Measurements from ENCODE around the gene SNRPF.

SNRPF gene

DNA sequence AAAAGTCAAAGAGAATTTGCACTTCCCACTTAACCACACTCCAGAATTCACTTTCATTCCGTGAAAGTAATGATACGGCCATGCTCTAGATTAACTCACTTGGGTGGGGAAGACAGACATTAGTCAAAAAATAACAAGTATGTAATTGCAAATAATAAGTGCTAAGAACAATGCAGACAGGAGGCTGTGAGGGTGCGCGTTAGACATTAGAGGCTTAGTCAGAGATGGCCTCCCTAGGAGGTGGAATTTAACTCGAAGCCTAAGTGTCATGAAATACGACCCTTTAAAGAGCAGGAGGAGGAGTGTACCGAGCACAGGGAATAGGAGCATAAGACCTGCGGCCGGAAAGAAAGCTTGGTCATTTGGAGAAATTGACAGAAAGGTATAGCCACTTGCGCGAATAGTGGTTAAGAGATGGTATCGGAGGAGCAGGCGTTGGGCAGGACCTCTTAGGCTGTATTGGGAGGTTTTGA, 628 bp downstream of the SNRPF start:
- no peak for DNase-seq (ENCODE audit: low read depth in 2 of 2)

DNA sequence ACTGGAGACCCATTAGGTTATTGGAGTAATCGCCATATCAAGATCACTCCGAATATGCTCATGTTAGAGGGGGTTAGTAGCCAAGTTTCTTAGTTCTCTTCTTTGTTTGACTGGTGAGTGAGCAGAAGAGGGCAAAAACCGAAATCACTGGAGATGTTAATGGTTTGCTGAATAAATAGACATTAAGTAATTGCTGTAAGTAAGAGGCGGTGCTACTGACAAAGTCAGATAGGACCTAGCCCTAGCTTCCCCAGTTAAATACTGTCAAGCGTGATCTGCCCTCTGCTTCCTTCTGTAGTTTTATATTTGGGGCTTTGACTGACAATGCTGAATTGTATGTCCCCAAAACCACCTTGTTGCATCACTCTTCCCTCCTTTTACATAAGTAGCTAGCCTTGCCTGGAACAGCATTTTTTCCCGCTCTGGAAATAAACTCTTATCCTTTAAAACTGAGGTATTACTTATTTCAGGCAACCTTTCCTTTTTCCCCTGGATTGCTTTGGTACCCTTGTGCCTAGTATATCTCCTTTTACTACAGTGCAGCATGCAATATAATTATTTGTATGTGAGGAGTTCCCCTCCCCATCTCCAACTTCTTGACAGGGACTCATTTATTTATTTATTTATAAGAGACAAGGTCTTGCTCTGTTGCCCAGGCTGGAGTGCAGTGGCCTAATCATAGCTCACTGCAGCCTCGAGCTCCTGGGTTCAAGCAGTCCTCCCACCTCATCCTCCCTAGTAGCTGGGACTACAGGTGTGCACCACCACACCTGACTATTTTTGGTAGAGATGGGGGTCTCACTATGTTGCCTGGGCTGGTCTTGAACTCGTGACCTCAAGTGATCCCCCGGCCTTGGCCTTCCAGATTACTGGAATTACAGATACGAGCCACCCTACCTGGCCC, 1.4 kb downstream of the SNRPF start:
- DNase-seq (ENCODE audit: low read depth in 2 of 2) = no peak

DNA sequence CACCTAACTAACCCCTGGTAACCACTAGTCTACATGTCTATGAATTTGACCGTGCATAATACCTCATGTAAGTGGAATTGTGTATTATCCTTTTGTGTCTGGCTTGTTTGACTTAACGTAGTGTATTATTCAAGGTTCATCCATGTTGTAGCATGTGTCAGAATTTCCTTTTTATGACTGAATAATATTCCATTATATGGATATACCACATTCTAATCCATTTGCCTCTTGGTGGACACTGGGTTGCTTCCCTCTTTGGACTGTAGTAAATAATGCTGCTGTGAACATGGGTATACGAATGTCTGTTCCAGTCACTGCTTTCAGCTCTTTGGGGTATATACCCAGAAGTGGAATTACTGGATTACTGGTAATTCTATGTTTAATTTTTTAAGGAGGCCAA, 3.3 kb downstream of the SNRPF start:
- no peak for DNase-seq (ENCODE audit: low read depth in 2 of 2)

DNA sequence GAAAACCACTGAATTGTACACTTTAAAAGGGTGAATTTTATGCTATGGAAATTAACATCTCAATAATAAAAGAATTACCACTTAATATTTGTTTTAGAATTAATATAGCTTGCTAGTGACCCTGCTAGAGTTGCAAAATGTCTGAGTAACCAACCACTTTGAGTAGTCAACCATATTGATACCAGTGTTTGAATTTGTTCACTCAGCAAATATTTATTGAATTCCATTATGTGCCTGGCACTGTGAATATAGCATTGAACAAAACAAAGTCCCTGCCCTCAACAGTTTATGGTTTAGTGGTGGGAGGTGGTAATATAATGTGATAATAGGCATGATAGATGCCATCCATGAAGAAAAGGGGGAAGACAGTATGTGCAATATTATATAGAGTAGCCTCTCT, 4.6 kb downstream of the SNRPF start:
- DNase-seq (ENCODE audit: low read depth in 2 of 2) = no peak

DNA sequence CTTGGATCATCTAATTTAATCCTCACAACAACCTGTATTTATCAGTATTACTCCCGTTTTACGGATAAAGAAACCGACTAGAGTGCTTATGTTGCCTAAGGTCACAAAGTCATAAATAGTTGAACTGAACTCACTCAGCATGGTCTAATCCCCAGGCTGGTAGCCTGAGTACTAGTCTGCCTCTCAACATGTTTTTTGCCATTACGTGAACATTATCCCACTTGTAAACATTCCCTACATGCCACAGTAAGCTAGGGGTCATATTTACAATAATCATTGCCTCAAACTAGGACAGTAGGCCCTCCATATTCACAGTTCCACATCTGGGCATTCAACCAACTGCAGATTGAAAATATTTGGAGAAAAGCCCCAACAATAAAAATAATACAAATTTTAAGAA, 12.1 kb downstream of the SNRPF start:
- no peak for DNase-seq (ENCODE audit: low read depth in 2 of 2)

DNA sequence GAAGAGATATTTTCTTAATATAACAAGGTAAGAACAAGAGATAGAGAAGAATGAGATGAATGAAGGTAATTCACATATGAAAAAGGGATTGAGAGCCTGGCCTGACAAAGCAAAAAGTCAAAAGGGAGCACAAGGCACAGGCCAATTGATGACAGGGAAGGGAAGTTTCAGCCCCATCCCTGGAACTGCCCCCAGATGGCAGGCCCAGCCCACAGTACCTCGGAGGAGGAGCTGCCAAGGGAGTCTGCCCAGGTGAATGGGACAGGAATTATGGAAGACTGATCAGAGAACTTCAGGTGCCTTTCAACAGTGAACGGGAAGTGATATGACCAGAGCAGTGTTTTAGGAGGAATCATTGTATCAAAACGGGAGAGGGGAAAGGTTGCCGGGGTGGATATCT, 15.7 kb downstream of the SNRPF start:
- DNase-seq (ENCODE audit: low read depth in 2 of 2) = no peak

DNA sequence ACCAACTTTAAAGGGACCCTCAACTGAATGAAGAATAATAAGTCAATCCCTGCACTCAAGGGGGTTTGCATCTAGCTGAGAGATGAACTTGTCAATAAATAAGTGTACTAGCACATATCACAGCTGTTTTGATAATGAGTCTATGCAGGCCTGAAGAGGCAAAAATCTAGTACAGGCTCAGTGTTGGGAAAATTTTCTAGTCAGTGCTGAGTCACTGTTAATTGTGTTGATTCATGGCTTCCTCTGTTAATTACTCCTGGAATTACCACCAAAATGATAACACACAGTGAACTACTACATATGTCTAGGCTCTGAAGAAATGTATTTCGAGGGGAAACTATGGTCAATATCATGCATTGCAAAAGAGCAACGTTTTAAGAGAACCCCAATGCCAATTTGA, 18.9 kb downstream of the SNRPF start:
- DNase-seq (ENCODE audit: low read depth in 2 of 2) = no peak

DNA sequence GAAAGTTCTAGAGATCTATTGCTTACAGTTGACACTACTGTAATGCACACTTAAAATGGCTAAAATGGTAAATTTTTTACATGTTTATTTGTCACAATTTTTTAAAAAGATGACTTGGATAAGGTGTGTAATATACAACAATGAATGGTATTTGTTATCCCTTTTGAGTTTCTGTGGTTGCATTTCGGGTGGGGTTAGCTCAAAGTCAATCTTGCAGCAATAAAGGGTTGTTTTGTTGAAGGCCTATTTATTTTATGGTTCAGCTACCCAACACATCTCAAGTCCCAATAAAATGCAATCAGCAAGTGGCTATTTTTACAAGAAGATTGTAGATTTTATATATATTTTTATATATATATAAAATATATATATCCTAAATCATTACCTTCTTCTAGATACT, 22.1 kb downstream of the SNRPF start:
- DNase-seq (ENCODE audit: low read depth in 2 of 2) = no peak

DNA sequence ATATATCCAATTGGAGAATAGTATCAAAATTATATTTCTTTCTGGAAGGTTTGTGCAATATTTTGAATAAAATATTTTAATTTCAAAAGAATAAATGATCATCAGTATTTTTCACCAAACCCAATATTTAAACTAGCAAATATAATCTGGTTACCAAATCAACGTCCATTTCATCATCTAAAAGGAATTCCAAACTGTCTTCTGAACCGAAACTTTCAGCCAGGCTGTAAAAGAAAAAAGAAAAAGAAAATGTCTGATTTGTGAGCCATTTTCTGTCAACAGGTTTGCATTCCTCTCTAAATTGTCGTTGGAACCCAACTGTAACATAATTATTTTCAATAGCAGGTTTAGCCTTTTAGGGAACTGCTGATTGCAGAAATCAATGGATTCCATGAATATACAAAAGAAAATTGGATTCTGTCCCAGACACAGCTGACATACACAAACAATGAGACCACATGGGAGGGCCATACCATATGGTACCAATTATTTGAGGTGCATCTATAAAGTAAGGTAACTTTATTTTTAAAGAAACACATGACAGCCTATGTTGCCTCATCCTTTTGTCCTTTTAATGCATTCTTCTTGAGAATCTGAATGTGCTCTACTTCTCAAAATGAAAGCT, 22.7 kb downstream of the SNRPF start:
- DNase-seq (ENCODE audit: low read depth in 2 of 2) = no peak

DNA sequence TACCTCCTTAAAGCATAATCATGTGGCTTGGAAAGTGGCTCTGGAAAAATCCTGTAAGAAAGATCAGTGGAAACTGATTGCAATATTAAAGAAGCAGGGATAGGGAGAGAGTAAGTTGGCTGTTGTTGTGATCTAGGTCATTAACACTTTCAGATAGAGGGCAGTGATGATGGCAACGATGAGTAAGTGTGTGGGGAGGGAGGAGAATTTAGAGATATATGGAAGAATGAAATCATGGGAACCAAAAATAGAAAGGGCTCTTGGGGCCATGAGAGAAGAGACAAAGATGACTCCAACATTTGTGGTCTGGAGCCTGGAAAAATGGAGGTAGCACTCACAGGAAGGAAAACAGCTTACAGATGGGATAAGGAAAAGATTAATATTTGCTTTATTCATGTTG, 23.3 kb downstream of the SNRPF start:
- no peak for DNase-seq (ENCODE audit: low read depth in 2 of 2)

DNA sequence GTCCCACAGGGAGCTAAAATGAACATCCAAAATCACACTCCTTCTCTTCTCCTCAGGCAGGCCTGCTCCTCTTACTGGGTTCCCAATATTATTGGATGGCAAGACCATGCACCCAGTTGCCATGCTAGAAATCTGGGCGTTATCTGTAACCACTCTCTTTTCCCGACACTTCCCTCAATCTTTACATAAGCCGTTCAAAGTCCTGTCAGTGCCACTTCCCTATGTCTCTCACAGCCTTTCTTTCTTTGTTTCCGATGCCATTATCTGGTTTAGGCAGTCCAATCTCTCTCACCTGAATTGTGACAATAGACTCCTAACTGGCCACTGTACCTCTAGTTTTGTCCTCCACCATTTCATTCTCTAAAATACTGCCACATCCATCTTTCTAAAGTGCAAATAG, 24.1 kb downstream of the SNRPF start:
- DNase-seq (ENCODE audit: low read depth in 2 of 2) = no peak

DNA sequence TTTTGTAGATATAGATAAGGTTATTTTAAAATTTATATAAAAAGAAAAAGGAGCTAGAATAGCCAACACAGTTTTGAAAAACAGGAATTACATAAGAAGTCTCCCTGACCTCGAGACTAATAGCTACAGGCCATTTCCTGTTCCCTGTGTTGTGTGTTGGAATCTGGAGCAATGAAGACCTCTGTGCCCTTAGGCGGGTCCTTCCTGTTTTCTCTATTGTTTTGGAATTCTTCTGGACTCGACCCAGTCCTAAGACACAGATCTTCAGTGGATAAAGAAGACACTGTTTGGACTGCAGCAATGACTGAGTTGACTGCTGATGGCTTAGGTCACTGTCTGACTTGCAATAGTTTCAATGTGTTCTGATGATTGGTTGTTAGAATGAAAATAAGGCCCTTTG, 26.2 kb downstream of the SNRPF start:
- DNase-seq (ENCODE audit: low read depth in 2 of 2) = no peak

DNA sequence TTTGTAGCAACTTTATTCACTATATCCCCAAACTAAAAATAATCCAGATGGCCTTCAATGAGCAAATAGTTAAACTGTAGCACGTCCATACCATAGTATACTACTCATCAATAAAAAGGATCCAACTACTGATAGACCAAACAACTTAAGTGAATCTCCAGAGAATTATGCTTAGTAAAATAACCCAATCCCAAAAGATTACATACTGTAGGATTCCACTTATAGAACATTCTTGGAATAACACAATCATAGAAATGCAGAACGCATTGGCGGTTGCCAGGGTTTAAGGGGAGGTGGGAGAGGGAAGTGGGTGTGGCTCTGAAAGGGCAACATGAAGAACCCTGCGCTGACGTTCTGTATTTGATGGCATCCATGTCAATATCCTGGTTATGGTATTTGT, 28.6 kb downstream of the SNRPF start:
- no peak for DNase-seq (ENCODE audit: low read depth in 2 of 2)

DNA sequence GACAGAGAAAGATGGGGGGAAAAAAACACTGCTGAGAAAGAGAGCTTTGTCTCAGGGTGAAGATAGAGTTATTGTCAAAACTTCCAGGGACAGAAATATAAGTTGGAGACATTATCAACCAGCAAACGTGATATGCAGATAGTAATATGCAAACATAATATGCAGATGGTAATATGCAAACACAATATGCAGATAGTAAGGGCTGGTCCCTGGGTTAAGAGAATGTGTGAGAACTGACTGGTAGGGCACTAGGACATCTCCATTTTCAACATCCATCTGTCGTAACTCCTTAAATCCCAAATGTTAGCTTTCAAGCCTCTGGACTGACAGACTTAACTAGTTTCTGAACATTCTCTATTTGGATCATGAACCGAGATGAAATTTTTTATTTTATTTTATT, 32.2 kb downstream of the SNRPF start:
- no peak for DNase-seq (ENCODE audit: low read depth in 2 of 2)

DNA sequence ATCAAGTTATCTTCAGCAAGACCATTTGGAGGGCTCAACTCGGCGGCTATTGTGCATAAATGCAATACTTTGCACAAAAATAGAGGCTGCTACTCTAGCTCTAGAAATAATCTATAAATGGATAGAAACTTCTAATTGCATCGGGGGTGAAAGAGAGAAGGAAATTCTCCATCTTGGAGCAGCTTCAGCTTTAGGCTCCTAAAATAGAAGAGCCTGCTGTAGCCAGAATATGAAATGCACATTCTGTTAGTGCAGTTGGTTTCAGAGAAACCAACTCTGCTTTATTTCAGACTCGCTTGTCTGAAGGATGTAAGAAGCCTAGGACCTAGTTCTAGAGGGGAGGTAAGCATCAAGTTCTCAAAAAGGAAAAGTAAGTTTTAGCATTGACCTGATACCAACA, 38.1 kb downstream of the SNRPF start:
- DNase-seq (ENCODE audit: low read depth in 2 of 2) = no peak

DNA sequence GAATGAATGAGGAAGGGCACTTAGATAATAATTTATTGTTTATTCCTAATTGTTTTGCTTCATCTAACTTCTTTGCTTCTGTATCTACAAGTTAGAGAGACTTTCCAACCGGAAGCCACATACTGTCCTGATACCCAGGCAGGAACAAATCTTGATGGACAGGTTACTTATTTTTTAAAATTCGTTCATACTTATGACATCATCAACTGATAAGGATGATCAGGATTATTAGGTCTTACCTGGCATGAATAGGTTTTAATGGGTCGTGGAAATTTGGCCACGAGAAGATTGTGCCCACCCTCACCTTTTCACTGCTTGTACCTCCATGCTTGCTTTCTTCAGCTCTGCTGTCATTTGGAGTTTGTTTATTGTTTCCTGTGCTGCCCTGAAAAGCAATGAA, 39.3 kb downstream of the SNRPF start:
- no peak for DNase-seq (ENCODE audit: low read depth in 2 of 2)

DNA sequence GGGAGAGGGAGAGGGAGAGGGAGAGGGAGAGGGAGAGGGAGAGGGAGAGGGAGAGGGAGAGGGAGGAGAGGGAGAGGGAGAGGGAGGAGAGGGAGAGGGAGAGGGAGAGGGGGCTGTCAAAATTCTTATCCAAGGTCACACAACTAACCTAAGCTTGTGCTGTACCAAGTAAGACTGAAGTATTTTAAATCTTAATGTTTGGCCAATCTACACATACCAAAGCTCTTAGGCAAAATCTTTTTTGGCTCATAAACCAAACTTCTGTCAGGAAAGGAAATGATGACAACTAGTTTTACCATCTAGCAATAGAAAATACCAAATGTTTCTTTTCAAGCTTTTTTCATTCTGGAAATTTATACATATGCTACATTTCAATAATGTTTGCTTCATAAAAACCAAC, 49.8 kb downstream of the SNRPF start:
- DNase-seq (ENCODE audit: low read depth in 2 of 2) = no peak

DNA sequence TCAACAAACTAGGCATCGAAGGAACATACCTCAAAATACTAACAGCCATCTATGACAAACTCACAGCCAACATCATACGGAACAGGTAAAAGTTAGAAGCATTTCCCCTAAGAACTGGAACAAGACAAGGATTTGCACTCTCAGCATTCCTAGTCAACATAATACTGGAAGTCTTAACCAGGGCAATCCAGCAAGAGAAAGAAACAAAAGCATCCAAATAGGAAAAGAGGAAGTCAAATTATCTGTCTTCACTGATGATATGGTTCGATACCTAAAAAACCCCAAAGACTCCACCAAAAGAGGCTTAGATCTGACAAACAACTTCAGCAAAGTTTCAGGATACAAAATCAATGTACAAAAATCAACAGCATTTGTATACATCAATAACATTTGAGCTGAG, 51.1 kb downstream of the SNRPF start:
- DNase-seq (ENCODE audit: low read depth in 2 of 2) = no peak
